Rectal smooth muscle tissue (tissue), 1 donor: ENCODE measurements around the gene UBE4B.

ENCODE experiments used
- H3K27ac ChIP-seq: one replicate; pipeline ENCODE4 v1.7.0; 2013; ENCODE audit warnings: low read depth, low read length, inconsistent platforms
- H3K27me3 ChIP-seq: one replicate; pipeline ENCODE4 v1.7.0; 2013; ENCODE audit warnings: low read length; ENCODE audit not compliant: control insufficient read depth, insufficient read depth
- H3K36me3 ChIP-seq: one replicate; pipeline ENCODE4 v1.7.0; 2013; ENCODE audit warnings: low read length; ENCODE audit not compliant: control insufficient read depth, insufficient read depth
- H3K4me1 ChIP-seq: one replicate; pipeline ENCODE4 v1.7.0; 2013; ENCODE audit warnings: low read length; ENCODE audit not compliant: control insufficient read depth, insufficient read depth
- H3K4me3 ChIP-seq: one replicate; pipeline ENCODE4 v1.7.0; 2013; ENCODE audit warnings: low read length
- H3K9ac ChIP-seq: one replicate; pipeline ENCODE4 v1.7.0; 2013; ENCODE audit warnings: low read length

UBE4B gene

GRCh38 chr1:10108134-10108663 is 75.4 kb downstream of the UBE4B start:
- no peaks in the 10 kb centered on the region for H3K27me3 ChIP-seq
- peaks cover 17% of the 10 kb centered on the region for H3K36me3 ChIP-seq
- peaks cover 11% of the 10 kb centered on the region for H3K4me1 ChIP-seq
- H3K9ac ChIP-seq: no peak overlapping the region
- peak overlapping the region; percentile 15 for H3K4me3 ChIP-seq
- peak overlapping the region; percentile 64 for H3K27ac ChIP-seq

- Histone ChIP-seq H3K27ac (peak overlapping the region; percentile 64), H3K9ac (no peak overlapping the region), H3K4me1 (peaks cover 11% of the 10 kb centered on the region), H3K27me3 (no peaks in the 10 kb centered on the region), H3K4me3 (no peak overlapping the region), H3K36me3 (peaks cover 16% of the 10 kb centered on the region)
These were observed 76.4 kb downstream of the UBE4B start for GRCh38 chr1:10108948-10109708.

- H3K27ac ChIP-seq: no peak overlapping the region
- peaks cover 4% of the 10 kb centered on the region for H3K36me3 ChIP-seq
These were observed 80.7 kb downstream of the UBE4B start for GRCh38 chr1:10113501-10113900.

GRCh38 chr1:10114746-10115145 is 82.0 kb downstream of the UBE4B start:
- Histone ChIP-seq H3K4me3 (no peak overlapping the region), H3K36me3 (peaks cover 6% of the 10 kb centered on the region), H3K27me3 (no peaks in the 10 kb centered on the region), H3K4me1 (peaks cover 3% of the 10 kb centered on the region), H3K9ac (no peak overlapping the region), H3K27ac (no peak overlapping the region)

More at GRCh38 chr1:10113501-10113900, 80.7 kb downstream of the UBE4B start:
- peaks cover 9% of the 10 kb centered on the region for H3K4me1 ChIP-seq
- H3K9ac ChIP-seq: no peak overlapping the region
- H3K4me3 ChIP-seq: no peak overlapping the region
- no peaks in the 10 kb centered on the region for H3K27me3 ChIP-seq

GRCh38 chr1:10117132-10117531 is 84.4 kb downstream of the UBE4B start:
- Histone ChIP-seq H3K4me1 (peaks cover 3% of the 10 kb centered on the region), H3K27me3 (no peaks in the 10 kb centered on the region), H3K4me3 (no peak overlapping the region), H3K36me3 (peaks cover 8% of the 10 kb centered on the region), H3K9ac (no peak overlapping the region), H3K27ac (peak overlapping the region; percentile 65)

GRCh38 chr1:10117865-10118264 is 85.1 kb downstream of the UBE4B start:
- Histone ChIP-seq H3K27ac (peak overlapping the region; percentile 65), H3K4me3 (no peak overlapping the region), H3K27me3 (no peaks in the 10 kb centered on the region), H3K9ac (no peak overlapping the region), H3K36me3 (peaks cover 7% of the 10 kb centered on the region), H3K4me1 (peaks cover 6% of the 10 kb centered on the region)

GRCh38 chr1:10121688-10122087 is 88.9 kb downstream of the UBE4B start:
- Histone ChIP-seq H3K4me1 (peaks cover 6% of the 10 kb centered on the region), H3K27ac (peak overlapping the region; percentile 74)

GRCh38 chr1:10122926-10123325 is 90.2 kb downstream of the UBE4B start:
- Histone ChIP-seq H3K4me1 (peaks cover 3% of the 10 kb centered on the region), H3K36me3 (peaks cover 5% of the 10 kb centered on the region), H3K9ac (no peak overlapping the region), H3K4me3 (no peak overlapping the region), H3K27ac (peak overlapping the region; percentile 74), H3K27me3 (no peaks in the 10 kb centered on the region)

More at GRCh38 chr1:10121688-10122087, 88.9 kb downstream of the UBE4B start:
- no peak overlapping the region for H3K9ac ChIP-seq
- H3K4me3 ChIP-seq: no peak overlapping the region
- peaks cover 5% of the 10 kb centered on the region for H3K36me3 ChIP-seq
- H3K27me3 ChIP-seq: no peaks in the 10 kb centered on the region

- H3K4me3 ChIP-seq: no peak overlapping the region
- H3K9ac ChIP-seq: no peak overlapping the region
- no peaks in the 10 kb centered on the region for H3K27me3 ChIP-seq
- H3K36me3 ChIP-seq: peaks cover 20% of the 10 kb centered on the region
- peaks cover 3% of the 10 kb centered on the region for H3K4me1 ChIP-seq
- H3K27ac ChIP-seq: peak overlapping the region; percentile 22
These were observed 95.5 kb downstream of the UBE4B start for GRCh38 chr1:10128101-10128765.

GRCh38 chr1:10132316-10132715 is 99.6 kb downstream of the UBE4B start:
- Histone ChIP-seq H3K27ac (no peak overlapping the region), H3K9ac (no peak overlapping the region), H3K4me3 (no peak overlapping the region), H3K27me3 (no peaks in the 10 kb centered on the region), H3K36me3 (peaks cover 25% of the 10 kb centered on the region), H3K4me1 (peaks cover 3% of the 10 kb centered on the region)

- H3K27ac ChIP-seq: no peak overlapping the region
- H3K4me1 ChIP-seq: peaks cover 3% of the 10 kb centered on the region
- H3K4me3 ChIP-seq: no peak overlapping the region
- H3K27me3 ChIP-seq: no peaks in the 10 kb centered on the region
- H3K36me3 ChIP-seq: peaks cover 25% of the 10 kb centered on the region
- no peak overlapping the region for H3K9ac ChIP-seq
These were observed 100.1 kb downstream of the UBE4B start for GRCh38 chr1:10132852-10133251.

GRCh38 chr1:10140981-10141380 is 108.2 kb downstream of the UBE4B start:
- peaks cover 8% of the 10 kb centered on the region for H3K36me3 ChIP-seq
- H3K27ac ChIP-seq: no peak overlapping the region
- H3K9ac ChIP-seq: no peak overlapping the region
- no peaks in the 10 kb centered on the region for H3K4me1 ChIP-seq
- H3K27me3 ChIP-seq: no peaks in the 10 kb centered on the region
- H3K4me3 ChIP-seq: no peak overlapping the region
